Neural progenitor cell (in vitro differentiated cells): ENCODE results near the gene PROSER3.

Experiments used
- CTCF ChIP-seq: fragments of 200-600 bp; sonication (generic); IDR thresholded peaks from 2 replicates; pipeline ENCODE4 v1.5.1; 2017; ENCODE audit warnings: antibody characterized with exemption, mild to moderate bottlenecking
- EZH2 ChIP-seq: fragments of 200-600 bp; sonication (generic); IDR thresholded peaks from 2 replicates; pipeline ENCODE4 v1.6.1; 2017; ENCODE audit warnings: antibody characterized with exemption, mild to moderate bottlenecking, moderate library complexity

DNA sequence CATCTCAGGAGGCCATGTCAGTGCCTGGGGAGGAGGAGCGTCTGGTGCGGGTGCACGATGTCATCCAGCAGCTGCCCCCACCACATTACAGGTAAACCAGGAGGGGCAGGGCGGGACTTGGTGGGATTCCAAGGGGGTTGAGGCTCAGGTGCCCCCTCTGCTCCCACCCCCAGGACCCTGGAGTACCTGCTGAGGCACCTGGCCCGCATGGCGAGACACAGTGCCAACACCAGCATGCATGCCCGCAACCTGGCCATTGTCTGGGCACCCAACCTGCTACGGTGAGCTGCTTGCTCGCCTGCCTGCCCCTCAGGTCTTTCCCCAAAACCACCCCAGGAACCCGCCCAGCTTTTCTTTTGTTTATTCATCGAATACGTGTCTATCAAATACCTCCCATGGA lies 24.6 kb downstream of the PROSER3 start:
- no peak for TF ChIP-seq EZH2
- TF ChIP-seq CTCF, result no peak
